MM.1S (cell line): ENCODE data around the gene THSD7B.

Experiments used
- DNase-seq: peaks from one replicate; pipeline ENCODE4 v3.0.0-alpha.2; 2015
- H2AFZ ChIP-seq: fragments of 300-600 bp; sonication (generic); 2 replicates; pipeline ENCODE4 v1.6.0; 2016; ENCODE audit warnings: antibody characterized with exemption, low read length
- H3F3A ChIP-seq: fragments of 300-600 bp; sonication (generic); 2 replicates; pipeline ENCODE4 v1.6.1; 2016; ENCODE audit warnings: mild to moderate bottlenecking, antibody characterized with exemption, low read length, moderate library complexity, mixed read lengths; ENCODE audit not compliant: insufficient read depth
- H3K27ac ChIP-seq: fragments of 300-600 bp; sonication (generic); 2 replicates; pipeline ENCODE4 v1.5.1; 2016; ENCODE audit warnings: mild to moderate bottlenecking, low read length
- H3K27me3 ChIP-seq: fragments of 300-600 bp; sonication (generic); replicated peaks from 2 replicates; pipeline ENCODE4 v1.6.0; 2016; ENCODE audit warnings: low read length; ENCODE audit not compliant: insufficient read depth
- H3K36me3 ChIP-seq: fragments of 300-600 bp; sonication (generic); replicated peaks from 2 replicates; pipeline ENCODE4 v1.6.1; 2016; ENCODE audit warnings: mild to moderate bottlenecking, low read length, mixed read lengths; ENCODE audit not compliant: insufficient read depth
- H3K4me1 ChIP-seq: fragments of 300-600 bp; sonication (generic); 2 replicates; pipeline ENCODE4 v1.6.1; 2016; ENCODE audit warnings: low read length, mixed read lengths
- H3K4me2 ChIP-seq: fragments of 300-600 bp; sonication (generic); 2 replicates; pipeline ENCODE4 v1.6.0; 2016; ENCODE audit warnings: low read depth, low read length
- H3K4me3 ChIP-seq: fragments of 300-600 bp; sonication (generic); 2 replicates; pipeline ENCODE4 v1.5.1; 2016; ENCODE audit warnings: low read length, mixed read lengths
- H3K79me2 ChIP-seq: fragments of 300-600 bp; sonication (generic); 2 replicates; pipeline ENCODE4 v1.6.1; 2016; ENCODE audit warnings: mixed run types, low read length, mixed read lengths
- H3K9ac ChIP-seq: fragments of 300-600 bp; sonication (generic); 2 replicates; pipeline ENCODE4 v1.6.1; 2016; ENCODE audit warnings: low read length, mixed read lengths
- H3K9me2 ChIP-seq: fragments of 300-600 bp; sonication (generic); replicated peaks from 2 replicates; pipeline ENCODE4 v1.6.1; 2016; ENCODE audit warnings: mild to moderate bottlenecking, low read length, mixed read lengths; ENCODE audit not compliant: insufficient read depth
- H3K9me3 ChIP-seq: fragments of 300-600 bp; sonication (generic); replicated peaks from 2 replicates; pipeline ENCODE4 v1.6.1; 2016; ENCODE audit warnings: mild to moderate bottlenecking, low read length, mixed read lengths; ENCODE audit not compliant: insufficient read depth
- H4K20me1 ChIP-seq: fragments of 300-600 bp; sonication (generic); 2 replicates; pipeline ENCODE4 v1.6.1; 2016; ENCODE audit warnings: mild to moderate bottlenecking, low read length, moderate library complexity, mixed read lengths; ENCODE audit not compliant: insufficient read depth
- CTCF ChIP-seq: fragments of 300-600 bp; sonication (generic); IDR thresholded peaks from 2 replicates; pipeline ENCODE4 v1.5.1; 2016; ENCODE audit warnings: antibody characterized with exemption, low read length, mixed read lengths
- EZH2 ChIP-seq: fragments of 300-600 bp; sonication (generic); optimal IDR thresholded peaks from 2 replicates; pipeline ENCODE3; 2017; ENCODE audit warnings: low read depth, mild to moderate bottlenecking, antibody characterized with exemption, low read length, mixed read lengths
- EZH2phosphoT487 ChIP-seq: fragments of 300-600 bp; sonication (generic); IDR thresholded peaks from 2 replicates; pipeline ENCODE4 v1.6.1; 2018; ENCODE audit warnings: antibody characterized with exemption, low read length

The THSD7B gene

GRCh38 chr2:137718786-137719185 lies 953.4 kb downstream of the THSD7B start:
- H2AFZ ChIP-seq: no peak overlapping the region
- no peaks in the 10 kb centered on the region for H3K9me2 ChIP-seq
- H3K4me3 ChIP-seq: no peak overlapping the region
- no peaks in the 10 kb centered on the region for H3K4me1 ChIP-seq
- no peaks in the 10 kb centered on the region for H3K27me3 ChIP-seq
- TF ChIP-seq CTCF (no peak), EZH2phosphoT487 (no peak), EZH2 (no peak)
- H3K79me2 ChIP-seq: no peaks in the 10 kb centered on the region
- no peak overlapping the region for H3K27ac ChIP-seq
- H3K9ac ChIP-seq: no peak overlapping the region
- H3K36me3 ChIP-seq: no peaks in the 10 kb centered on the region
- no peak overlapping the region for H3K4me2 ChIP-seq
- no peak for DNase-seq
- H3F3A ChIP-seq: no peaks in the 10 kb centered on the region
- H4K20me1 ChIP-seq: no peaks in the 10 kb centered on the region
- H3K9me3 ChIP-seq: no peaks in the 10 kb centered on the region

- no peaks in the 10 kb centered on the region for H3K36me3 ChIP-seq
- H3K9ac ChIP-seq: no peak overlapping the region
- no peak overlapping the region for H2AFZ ChIP-seq
- H3F3A ChIP-seq: no peaks in the 10 kb centered on the region
- H3K4me1 ChIP-seq: no peaks in the 10 kb centered on the region
- no peak overlapping the region for H3K4me2 ChIP-seq
- no peaks in the 10 kb centered on the region for H3K79me2 ChIP-seq
- no peak overlapping the region for H3K27ac ChIP-seq
- TF ChIP-seq EZH2: no peak
- no peak for TF ChIP-seq EZH2phosphoT487
- TF ChIP-seq CTCF: no peak
- DNase-seq: no peak
- no peaks in the 10 kb centered on the region for H3K9me3 ChIP-seq
- H3K9me2 ChIP-seq: no peaks in the 10 kb centered on the region
- no peak overlapping the region for H3K4me3 ChIP-seq
- H4K20me1 ChIP-seq: no peaks in the 10 kb centered on the region
- H3K27me3 ChIP-seq: no peaks in the 10 kb centered on the region
These were observed 956.4 kb downstream of the THSD7B start for GRCh38 chr2:137721733-137722132.

DNA sequence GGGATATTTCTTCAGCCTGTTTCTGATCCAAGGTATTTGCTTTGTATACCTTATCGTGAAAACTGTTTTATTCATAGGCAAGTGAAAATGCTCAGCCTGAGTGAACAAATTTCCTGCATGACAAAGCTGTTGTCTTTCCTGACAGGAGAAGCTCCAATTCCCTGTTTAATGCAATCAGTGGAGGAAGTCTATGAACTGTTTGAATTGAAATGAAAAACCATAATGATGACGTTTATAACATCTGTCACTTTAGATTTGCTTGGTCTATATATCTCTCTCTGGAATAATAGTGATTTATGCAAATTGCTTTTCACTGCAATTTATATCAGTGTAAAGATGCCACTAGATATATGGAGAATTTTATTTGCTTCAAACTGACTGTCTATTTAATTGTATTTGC lies 959.6 kb downstream of the THSD7B start:
- Histone ChIP-seq H2AFZ (no peak overlapping the region), H3F3A (no peaks in the 10 kb centered on the region), H3K27me3 (no peaks in the 10 kb centered on the region), H4K20me1 (no peaks in the 10 kb centered on the region), H3K9ac (no peak overlapping the region), H3K79me2 (no peaks in the 10 kb centered on the region), H3K36me3 (no peaks in the 10 kb centered on the region), H3K27ac (no peak overlapping the region), H3K4me2 (no peak overlapping the region), H3K4me1 (no peaks in the 10 kb centered on the region), H3K4me3 (no peak overlapping the region), H3K9me3 (no peaks in the 10 kb centered on the region), H3K9me2 (no peaks in the 10 kb centered on the region)
- DNase-seq: no peak
- TF ChIP-seq CTCF (no peak), EZH2 (no peak), EZH2phosphoT487 (no peak)
